Ectodermal cell (in vitro differentiated cells): ENCODE data around the gene CHMP2B. TPM values are rescaled to one million over a fixed set of nuclear protein-coding genes. Genes with fewer than 3 reads are reported as not detected.

Experiments
- H3K27ac ChIP-seq: 2 replicates; pipeline ENCODE4 v1.7.0; 2013; ENCODE audit warnings: mild to moderate bottlenecking, low read depth, low read length; ENCODE audit not compliant: insufficient read depth, poor library complexity, severe bottlenecking
- H3K27me3 ChIP-seq: 2 replicates; pipeline ENCODE4 v1.7.0; 2013; ENCODE audit warnings: mild to moderate bottlenecking, low read length; ENCODE audit not compliant: insufficient read depth, control insufficient read depth, poor library complexity, severe bottlenecking
- H3K36me3 ChIP-seq: one replicate; pipeline ENCODE4 v1.7.0; 2013; ENCODE audit warnings: low read length; ENCODE audit not compliant: control insufficient read depth, insufficient read depth
- H3K4me1 ChIP-seq: one replicate; pipeline ENCODE4 v1.7.0; 2013; ENCODE audit warnings: low read length; ENCODE audit not compliant: control insufficient read depth, insufficient read depth
- H3K4me3 ChIP-seq: 2 replicates; pipeline ENCODE4 v1.7.0; 2013; ENCODE audit warnings: low read depth, low read length, control low read depth; ENCODE audit not compliant: insufficient read depth
- H3K9me3 ChIP-seq: 2 replicates; pipeline ENCODE4 v1.7.0; 2013; ENCODE audit warnings: mild to moderate bottlenecking, low read length, moderate library complexity; ENCODE audit not compliant: control insufficient read depth
- WGBS, 2 experiments: methylation state at CpG; one replicate each; pipeline ENCODE4 v1.1.7; 2013; ENCODE audit warnings: missing lambda C conversion rate in 2 of 2; 5-methylcytosine and 5-hydroxymethylcytosine counted together
- polyA plus RNA-seq, 4 experiments: library from polyadenylated mRNA; stranded (reverse); fragments of 50-300 nt; gene quantifications; one replicate each; pipeline ENCODE4 v1.2.3, GENCODE V29; 2013

CHMP2B gene
- 44.4 TPM for polyA plus RNA-seq (2013, experiment 1 of 4)
- polyA plus RNA-seq (2013, experiment 2 of 4): 43.0 TPM
- polyA plus RNA-seq (2013, experiment 3 of 4): 36.9 TPM
- 39.8 TPM for polyA plus RNA-seq (2013, experiment 4 of 4)

GRCh38 chr3:87227104-87227834 lies at the start of gene CHMP2B:
CHMP2B (plus strand) TSS chr3:87227309; CDS start chr3:87227523, 214 bp downstream.
- WGBS, 2 experiments: 0% methylated on average over 59 of the region's 59 CpGs
- Histone ChIP-seq H3K36me3 (no peaks in the 10 kb centered on the region), H3K4me3 (peak within 1 kb of the TSS; percentile 88)

DNA sequence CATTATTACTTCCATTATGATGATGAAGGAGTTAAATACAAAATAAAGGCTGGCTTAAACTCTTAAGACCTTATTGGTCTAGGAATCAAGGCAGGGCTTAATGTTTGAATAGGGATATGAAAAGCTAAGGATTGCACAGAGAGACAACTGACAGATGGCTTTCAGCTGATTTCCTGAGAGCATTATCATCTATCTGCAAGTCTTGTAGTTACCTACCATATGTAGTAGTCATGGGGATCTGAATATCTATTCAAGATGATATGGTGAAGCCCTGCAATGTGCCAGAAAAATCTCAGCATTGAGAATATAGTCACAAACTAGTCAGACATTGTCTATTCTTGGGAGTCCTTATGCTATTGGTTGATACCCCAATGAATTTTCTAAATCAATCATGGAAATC lies 47.5 kb upstream of the CHMP2B start:
- H3K9me3 ChIP-seq: no peaks in the 10 kb centered on the region
- H3K4me3 ChIP-seq: no peak overlapping the region
- no peaks in the 10 kb centered on the region for H3K36me3 ChIP-seq
- no peaks in the 10 kb centered on the region for H3K4me1 ChIP-seq
- no peak overlapping the region for H3K27ac ChIP-seq
- H3K27me3 ChIP-seq: no peaks in the 10 kb centered on the region

More at GRCh38 chr3:87227104-87227834, at the start of gene CHMP2B:
- H3K4me1 ChIP-seq: peaks cover 7% of the 10 kb centered on the region
- H3K9me3 ChIP-seq: no peaks in the 10 kb centered on the region
- H3K27me3 ChIP-seq: peaks cover 5% of the 10 kb centered on the region
- peak within 1 kb of the TSS; percentile 72 for H3K27ac ChIP-seq

GRCh38 chr3:87181551-87181950 lies 45.6 kb upstream of the CHMP2B start:
- Histone ChIP-seq H3K9me3 (no peaks in the 10 kb centered on the region), H3K27me3 (no peaks in the 10 kb centered on the region), H3K4me1 (no peaks in the 10 kb centered on the region), H3K4me3 (no peak overlapping the region), H3K36me3 (no peaks in the 10 kb centered on the region), H3K27ac (no peak overlapping the region)

DNA sequence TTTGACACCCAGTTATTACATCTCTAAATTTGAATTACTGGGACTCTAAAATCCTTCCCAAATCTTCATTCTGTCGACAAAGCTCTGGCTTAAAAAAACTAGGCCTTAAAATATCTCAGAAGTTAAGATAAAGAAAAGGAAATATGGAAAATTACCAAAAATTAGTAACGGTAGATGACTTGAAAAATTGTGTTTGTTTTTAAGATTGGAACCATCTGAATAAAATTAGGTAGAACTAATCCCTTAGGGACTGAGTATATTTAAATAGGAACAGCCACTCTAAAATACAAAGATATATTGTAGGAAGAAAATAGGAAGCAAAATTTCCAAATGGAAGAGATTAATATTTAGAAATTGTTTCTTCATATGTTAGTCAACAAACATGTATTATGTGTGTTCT lies 45.1 kb upstream of the CHMP2B start:
- H3K27ac ChIP-seq: no peak overlapping the region
- H3K4me3 ChIP-seq: no peak overlapping the region
- peaks cover 3% of the 10 kb centered on the region for H3K4me1 ChIP-seq
- no peaks in the 10 kb centered on the region for H3K36me3 ChIP-seq
- no peaks in the 10 kb centered on the region for H3K27me3 ChIP-seq
- no peaks in the 10 kb centered on the region for H3K9me3 ChIP-seq
- 92 to 100% methylated on average over 1 to 2 of the region's 2 CpGs for WGBS, 2 experiments

DNA sequence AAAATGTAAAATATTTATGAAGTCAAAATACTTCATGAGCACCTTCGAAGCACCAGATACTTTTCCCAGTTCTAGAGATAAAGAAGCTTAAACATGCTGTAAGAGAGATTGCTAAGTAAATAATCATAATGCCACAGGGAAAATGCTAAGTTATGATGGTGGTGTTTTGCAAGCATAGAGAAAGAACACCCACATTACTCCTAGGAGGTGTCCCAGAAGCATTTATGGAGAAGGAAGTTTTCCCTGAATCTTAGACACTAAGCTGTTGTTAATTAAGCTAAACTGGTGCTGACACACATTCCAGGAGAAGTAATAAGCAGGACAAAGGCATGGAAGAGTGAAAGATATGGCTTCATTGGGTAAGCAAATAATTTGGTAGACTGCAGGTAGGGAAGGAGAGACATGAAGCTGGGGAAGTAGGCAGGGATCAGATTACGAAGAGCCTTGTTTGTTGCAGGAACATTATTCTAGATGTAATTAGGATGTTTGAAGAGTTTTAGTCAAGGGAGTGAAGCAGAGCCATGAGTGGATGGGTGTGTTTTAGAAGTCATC lies 40.4 kb upstream of the CHMP2B start:
- H3K9me3 ChIP-seq: no peaks in the 10 kb centered on the region
- H3K36me3 ChIP-seq: no peaks in the 10 kb centered on the region
- peaks cover 4% of the 10 kb centered on the region for H3K4me1 ChIP-seq
- 94 to 96% methylated on average over 2 of the region's 2 CpGs for WGBS, 2 experiments
- H3K27me3 ChIP-seq: no peaks in the 10 kb centered on the region
- H3K4me3 ChIP-seq: no peak overlapping the region
- no peak overlapping the region for H3K27ac ChIP-seq

GRCh38 chr3:87191175-87191574 lies 35.9 kb upstream of the CHMP2B start:
- H3K9me3 ChIP-seq: no peaks in the 10 kb centered on the region

DNA sequence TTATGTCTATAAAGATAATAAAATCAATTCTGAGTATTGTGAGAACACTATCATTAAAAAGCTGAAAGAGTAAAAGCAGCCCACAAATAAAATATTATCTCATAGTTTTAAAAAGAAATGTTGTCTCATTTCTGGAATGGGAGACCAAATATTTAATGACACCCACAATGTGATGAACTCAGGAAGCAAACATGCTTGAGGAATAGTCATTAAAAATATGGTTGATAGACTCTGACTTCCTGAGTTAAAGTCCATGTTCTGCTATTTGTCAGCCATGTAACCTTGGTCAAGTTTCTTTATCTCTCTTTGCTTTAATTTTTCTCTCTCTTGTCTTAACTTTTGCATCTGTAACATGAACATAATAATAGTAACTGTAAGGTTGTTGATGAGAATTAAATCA lies 35.5 kb upstream of the CHMP2B start:
- H3K9me3 ChIP-seq: no peaks in the 10 kb centered on the region
- no peaks in the 10 kb centered on the region for H3K36me3 ChIP-seq
- peaks cover 4% of the 10 kb centered on the region for H3K4me1 ChIP-seq
- H3K27ac ChIP-seq: no peak overlapping the region
- no peak overlapping the region for H3K4me3 ChIP-seq
- H3K27me3 ChIP-seq: no peaks in the 10 kb centered on the region

More at GRCh38 chr3:87191175-87191574, 35.9 kb upstream of the CHMP2B start:
- Histone ChIP-seq H3K27me3 (no peaks in the 10 kb centered on the region), H3K4me1 (peaks cover 4% of the 10 kb centered on the region), H3K36me3 (no peaks in the 10 kb centered on the region), H3K4me3 (no peak overlapping the region), H3K27ac (no peak overlapping the region)
- 100% methylated on average over 2 of the region's 2 CpGs; no CpG with 5 or more reads in 1 of the 2 experiments for WGBS, 2 experiments

DNA sequence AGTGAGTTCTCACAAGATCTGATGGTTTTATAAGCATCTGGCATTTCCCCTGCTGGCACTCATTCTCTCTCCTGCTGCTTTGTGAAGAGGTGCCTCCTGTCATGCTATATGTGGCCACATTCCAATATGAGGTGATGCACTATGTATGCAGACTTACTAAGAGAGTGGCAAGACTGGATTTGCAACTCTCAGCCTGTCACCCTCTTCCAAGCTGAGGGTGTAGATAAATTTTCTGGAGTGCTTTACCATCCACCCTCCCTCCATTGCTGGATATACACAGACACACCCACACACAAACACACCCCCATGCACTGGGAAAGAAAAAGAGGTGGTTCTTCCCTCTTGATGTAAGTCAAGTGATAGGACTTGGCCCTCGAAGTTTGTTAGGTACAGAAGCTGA lies 30.2 kb upstream of the CHMP2B start:
- Histone ChIP-seq H3K27me3 (no peaks in the 10 kb centered on the region), H3K36me3 (no peaks in the 10 kb centered on the region), H3K4me3 (no peak overlapping the region), H3K4me1 (no peaks in the 10 kb centered on the region), H3K9me3 (no peaks in the 10 kb centered on the region), H3K27ac (no peak overlapping the region)
- WGBS, 2 experiments: 93 to 96% methylated on average over 1 of the region's 1 CpG

- no peaks in the 10 kb centered on the region for H3K9me3 ChIP-seq
- 92% methylated on average over 4 of the region's 4 CpGs for WGBS, 2 experiments
Measured at GRCh38 chr3:87197531-87197930, 29.6 kb upstream of the CHMP2B start.

GRCh38 chr3:87198774-87199173 lies 28.3 kb upstream of the CHMP2B start:
- Histone ChIP-seq H3K9me3 (no peaks in the 10 kb centered on the region), H3K36me3 (no peaks in the 10 kb centered on the region)

More at GRCh38 chr3:87197531-87197930, 29.6 kb upstream of the CHMP2B start:
- Histone ChIP-seq H3K27me3 (no peaks in the 10 kb centered on the region), H3K4me3 (no peak overlapping the region), H3K27ac (no peak overlapping the region), H3K36me3 (no peaks in the 10 kb centered on the region), H3K4me1 (no peaks in the 10 kb centered on the region)

More at GRCh38 chr3:87198774-87199173, 28.3 kb upstream of the CHMP2B start:
- Histone ChIP-seq H3K4me3 (no peak overlapping the region), H3K27me3 (no peaks in the 10 kb centered on the region), H3K27ac (no peak overlapping the region), H3K4me1 (no peaks in the 10 kb centered on the region)
